Epithelial cell of proximal tubule (primary cell): ENCODE measurements around the gene THRSP. TPM values are rescaled to one million over a fixed set of nuclear protein-coding genes. Genes with fewer than 3 reads are reported as not detected.

Source experiments
- DNase-seq: peaks from one replicate; pipeline ENCODE4 v3.0.0-alpha.2; 2011; ENCODE audit warnings: low read depth
- H3K4me3 ChIP-seq: 2 replicates; pipeline ENCODE4 v1.5.1; 2011; ENCODE audit warnings: low read depth, mild to moderate bottlenecking, low read length
- total RNA-seq: library from RNA; depleted of rRNA; stranded (reverse); fragments of >200 nt; gene quantifications from 2 replicates; pipeline ENCODE4 v1.2.3, GENCODE V29; 2015
- TF ChIP-seq, protein P1 (sequence below): conservative IDR thresholded peaks from 2 replicates; pipeline ENCODE4 v1.5.1; 2012; ENCODE audit warnings: low read depth, mild to moderate bottlenecking, low read length

The THRSP gene
- total RNA-seq, 1 donor from 2014 or later = not detected

DNA sequence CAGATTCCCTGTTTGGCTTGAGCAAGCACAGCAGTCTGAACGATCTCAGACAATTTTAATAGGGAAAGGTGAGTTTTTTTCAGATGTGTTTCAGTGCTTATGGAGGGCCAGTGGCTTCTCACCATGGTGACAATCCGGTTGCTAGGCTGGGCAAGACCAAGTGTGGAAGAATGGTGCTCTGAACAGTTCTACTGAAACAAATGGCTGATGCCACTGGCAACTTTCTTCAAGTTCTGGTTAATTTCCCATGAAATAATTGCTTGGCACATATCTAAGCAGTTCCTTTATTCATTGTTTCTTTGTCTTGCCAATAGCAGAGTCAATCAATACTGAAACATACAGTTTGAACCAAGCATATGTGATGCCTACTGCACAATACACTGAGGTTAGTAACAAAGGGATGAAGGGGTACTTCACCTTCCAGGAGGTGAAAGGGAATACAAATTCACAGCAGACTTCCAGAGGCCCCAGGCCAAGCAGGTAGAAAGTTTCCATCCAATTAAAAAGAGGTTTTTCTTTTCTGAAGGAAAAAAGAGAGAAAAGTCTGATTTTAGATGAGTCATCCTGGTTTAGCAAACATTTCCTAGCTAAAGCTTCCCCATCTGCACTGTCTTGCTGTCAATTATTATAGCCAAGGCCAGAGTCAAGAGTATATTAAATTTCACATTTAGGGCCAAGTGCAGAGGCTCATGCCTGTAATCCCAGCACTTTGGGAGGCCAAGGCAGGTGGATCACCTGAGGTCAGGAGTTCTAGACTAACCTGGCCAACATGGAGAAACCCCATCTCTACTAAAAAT is 37.2 kb downstream of the THRSP start:
- TF ChIP-seq, protein P1, sequence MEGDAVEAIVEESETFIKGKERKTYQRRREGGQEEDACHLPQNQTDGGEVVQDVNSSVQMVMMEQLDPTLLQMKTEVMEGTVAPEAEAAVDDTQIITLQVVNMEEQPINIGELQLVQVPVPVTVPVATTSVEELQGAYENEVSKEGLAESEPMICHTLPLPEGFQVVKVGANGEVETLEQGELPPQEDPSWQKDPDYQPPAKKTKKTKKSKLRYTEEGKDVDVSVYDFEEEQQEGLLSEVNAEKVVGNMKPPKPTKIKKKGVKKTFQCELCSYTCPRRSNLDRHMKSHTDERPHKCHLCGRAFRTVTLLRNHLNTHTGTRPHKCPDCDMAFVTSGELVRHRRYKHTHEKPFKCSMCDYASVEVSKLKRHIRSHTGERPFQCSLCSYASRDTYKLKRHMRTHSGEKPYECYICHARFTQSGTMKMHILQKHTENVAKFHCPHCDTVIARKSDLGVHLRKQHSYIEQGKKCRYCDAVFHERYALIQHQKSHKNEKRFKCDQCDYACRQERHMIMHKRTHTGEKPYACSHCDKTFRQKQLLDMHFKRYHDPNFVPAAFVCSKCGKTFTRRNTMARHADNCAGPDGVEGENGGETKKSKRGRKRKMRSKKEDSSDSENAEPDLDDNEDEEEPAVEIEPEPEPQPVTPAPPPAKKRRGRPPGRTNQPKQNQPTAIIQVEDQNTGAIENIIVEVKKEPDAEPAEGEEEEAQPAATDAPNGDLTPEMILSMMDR = no peak
- DNase-seq = no peak
- no peak overlapping the region for H3K4me3 ChIP-seq

GRCh38 chr11:78109081-78110015 is 45.7 kb downstream of the THRSP start:
- no peak overlapping the region for H3K4me3 ChIP-seq
- TF ChIP-seq, protein P1 = no peak
- DNase-seq = no peak

DNA sequence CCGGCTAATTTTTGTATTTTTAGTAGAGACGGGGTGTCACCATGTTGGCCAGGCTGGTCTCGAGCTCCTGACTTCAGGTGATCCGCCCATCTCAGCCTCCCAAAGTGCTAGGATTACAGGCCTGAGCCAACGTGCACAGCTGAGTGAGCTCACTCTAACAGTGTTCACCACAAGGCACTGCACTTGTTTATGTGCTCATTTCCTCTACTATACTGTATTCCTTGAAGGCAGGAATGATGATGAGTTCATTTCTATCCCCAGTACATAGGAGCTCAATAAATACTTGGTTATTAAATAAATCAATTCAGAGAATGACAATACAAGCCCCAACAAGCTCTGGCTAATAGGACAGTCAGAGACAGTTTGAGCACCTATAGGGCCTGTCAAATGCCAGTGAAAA is 46.7 kb downstream of the THRSP start:
- no peak for DNase-seq
- TF ChIP-seq, protein P1 = no peak
- no peak overlapping the region for H3K4me3 ChIP-seq

DNA sequence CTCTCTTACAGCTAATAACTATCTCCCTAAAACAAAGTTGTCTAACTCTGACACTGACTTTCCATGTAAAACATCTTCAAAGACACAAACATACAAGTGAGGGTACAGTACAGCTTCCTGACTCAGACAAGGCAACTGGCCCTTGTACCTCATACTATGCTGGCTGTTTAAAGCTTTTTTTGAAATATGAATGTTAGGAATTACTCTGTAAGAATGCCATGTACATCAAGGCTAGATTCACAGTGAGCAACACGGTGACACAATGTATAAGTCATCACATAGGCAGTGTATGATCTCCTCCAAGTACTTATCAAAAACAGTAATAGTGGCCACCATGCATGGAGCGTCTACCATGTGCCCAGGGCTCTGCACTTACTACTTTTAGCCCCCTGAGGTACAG is 47.2 kb downstream of the THRSP start:
- no peak for DNase-seq
- H3K4me3 ChIP-seq = no peak overlapping the region
- TF ChIP-seq, protein P1 = no peak

DNA sequence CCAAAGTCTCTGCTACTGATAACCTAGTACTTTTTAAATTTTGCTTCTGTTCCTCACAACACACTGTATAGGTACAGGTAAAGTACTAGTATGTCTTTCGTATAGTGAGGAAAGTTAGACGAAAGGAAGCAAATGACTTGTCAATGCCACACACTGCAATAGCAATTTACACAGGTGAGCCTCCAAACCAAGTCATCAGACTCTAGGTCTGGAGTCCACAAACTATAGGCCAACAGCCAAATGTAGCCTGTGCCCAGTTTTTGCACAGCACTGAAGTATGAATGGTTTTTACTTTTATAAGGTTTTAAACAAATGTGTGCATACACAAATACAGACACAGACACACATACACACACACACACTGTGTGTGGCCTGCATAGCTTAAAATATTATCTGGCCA is 47.6 kb downstream of the THRSP start:
- TF ChIP-seq, protein P1 = no peak
- no peak overlapping the region for H3K4me3 ChIP-seq
- DNase-seq = no peak

GRCh38 chr11:78112582-78113275 is 49.1 kb downstream of the THRSP start:
- no peak overlapping the region for H3K4me3 ChIP-seq
- no peak for DNase-seq
- TF ChIP-seq, protein P1 = no peak

Other genes starting within 250 kb of the THRSP start
- gene RSF1, start 243.1 kb upstream of the THRSP start, total RNA-seq = 13.6 and 46.7 TPM in 2 replicates
- 19.3 and 24.3 TPM in 2 replicates for gene AAMDC, start 242.7 kb upstream of the THRSP start, total RNA-seq
- 15.3 and 24.5 TPM in 2 replicates for gene INTS4, start 69.2 kb upstream of the THRSP start, total RNA-seq
- 8.5 and 26.8 TPM in 2 replicates for gene KCTD14, start 40.6 kb upstream of the THRSP start, total RNA-seq
- 159 and 164 TPM in 2 replicates for gene NDUFC2, start 16.0 kb downstream of the THRSP start, total RNA-seq
- gene ALG8, start 75.8 kb downstream of the THRSP start, total RNA-seq = 38.1 and 47.1 TPM in 2 replicates
- gene KCTD21, start 124.8 kb downstream of the THRSP start, total RNA-seq = 4.4 and 6.2 TPM in 2 replicates
- gene USP35, start 125.1 kb downstream of the THRSP start, total RNA-seq = 2.5 and 6.1 TPM in 2 replicates